Measurements from ENCODE around the gene NFAT5.
"Not testable (repeated sequence)": the region's sequence is repeated elsewhere in the genome, so short reads cannot be mapped to it uniquely, and the experiment has no call there.

NFAT5 gene

GRCh38 chr16:69595127-69596036 is 29.6 kb downstream of the NFAT5 start:
- no peak for DNase-seq (ENCODE audit: low spot score)

- DNase-seq (ENCODE audit: low spot score), result no peak
These were observed 31.0 kb downstream of the NFAT5 start for GRCh38 chr16:69596801-69597200.

- DNase-seq (ENCODE audit: low spot score), result no peak
These were observed 32.3 kb downstream of the NFAT5 start for GRCh38 chr16:69598045-69598444.

- DNase-seq (ENCODE audit: low spot score), result no peak
These were observed 34.0 kb downstream of the NFAT5 start for GRCh38 chr16:69599731-69600130.

GRCh38 chr16:69600202-69600601 is 34.4 kb downstream of the NFAT5 start:
- DNase-seq (ENCODE audit: low spot score), result no peak

GRCh38 chr16:69601250-69601649 is 35.5 kb downstream of the NFAT5 start:
- no peak for DNase-seq (ENCODE audit: low spot score)

GRCh38 chr16:69606985-69607384 is 41.2 kb downstream of the NFAT5 start:
- DNase-seq (ENCODE audit: low spot score), result no peak

GRCh38 chr16:69607674-69608073 is 41.9 kb downstream of the NFAT5 start:
- no peak for DNase-seq (ENCODE audit: low spot score)

GRCh38 chr16:69610356-69610755 is 44.6 kb downstream of the NFAT5 start:
- DNase-seq (ENCODE audit: low spot score), result no peak

GRCh38 chr16:69611103-69611640 is 45.4 kb downstream of the NFAT5 start:
- DNase-seq (ENCODE audit: low spot score), result no peak

- no peak for DNase-seq (ENCODE audit: low spot score)
These were observed 47.8 kb downstream of the NFAT5 start for GRCh38 chr16:69613378-69614154.

- no peak for DNase-seq (ENCODE audit: low spot score)
These were observed 49.8 kb downstream of the NFAT5 start for GRCh38 chr16:69615528-69615927.

- no peak for DNase-seq (ENCODE audit: low spot score)
These were observed 50.3 kb downstream of the NFAT5 start for GRCh38 chr16:69616082-69616481.

GRCh38 chr16:69618307-69618706 is 52.5 kb downstream of the NFAT5 start:
- no peak for DNase-seq (ENCODE audit: low spot score)

- no peak for DNase-seq (ENCODE audit: low spot score)
These were observed 53.0 kb downstream of the NFAT5 start for GRCh38 chr16:69618721-69619120.

GRCh38 chr16:69619514-69619913 is 53.7 kb downstream of the NFAT5 start:
- DNase-seq (ENCODE audit: low spot score), result no peak

- no peak for DNase-seq (ENCODE audit: low spot score)
These were observed 54.8 kb downstream of the NFAT5 start for GRCh38 chr16:69620573-69620972.

GRCh38 chr16:69621225-69621624 is 55.5 kb downstream of the NFAT5 start:
- DNase-seq (ENCODE audit: low spot score), result no peak

GRCh38 chr16:69626256-69626655 is 60.5 kb downstream of the NFAT5 start:
- no peak for DNase-seq (ENCODE audit: low spot score)

GRCh38 chr16:69632828-69633227 is 67.1 kb downstream of the NFAT5 start:
- no peak for DNase-seq (ENCODE audit: low spot score)

- DNase-seq (ENCODE audit: low spot score), result no peak
These were observed 67.6 kb downstream of the NFAT5 start for GRCh38 chr16:69633375-69633774.

- not testable (repeated sequence) for DNase-seq (ENCODE audit: low spot score)
These were observed 70.9 kb downstream of the NFAT5 start for GRCh38 chr16:69636563-69637146.
